GM06990 (cell line): Measurements from ENCODE around the gene C1QTNF2.

ENCODE experiments used
- DNase-seq: peaks from one replicate; pipeline ENCODE4 v3.0.0-alpha.2; 2011; ENCODE audit not compliant: insufficient read length; ENCODE audit errors: extremely low read depth
- H3K27me3 ChIP-seq: replicated peaks from 2 replicates; pipeline ENCODE4 v1.6.0; 2011; ENCODE audit warnings: low read length; ENCODE audit not compliant: control insufficient read depth, insufficient read depth
- H3K36me3 ChIP-seq: 2 replicates; pipeline ENCODE4 v1.5.1; 2011; ENCODE audit warnings: low read length; ENCODE audit not compliant: control insufficient read depth, insufficient read depth
- H3K4me3 ChIP-seq: replicated peaks from 2 replicates; pipeline ENCODE4 v1.5.1; 2011; ENCODE audit warnings: low read depth, mild to moderate bottlenecking, control low read depth, low read length
- TF ChIP-seq, protein P1 (sequence below): IDR thresholded peaks from 2 replicates; pipeline ENCODE4 v1.5.1; 2011; ENCODE audit warnings: low read length, control low read depth, mild to moderate bottlenecking, inconsistent platforms; ENCODE audit not compliant: insufficient read depth, poor library complexity, severe bottlenecking

The C1QTNF2 gene

DNA sequence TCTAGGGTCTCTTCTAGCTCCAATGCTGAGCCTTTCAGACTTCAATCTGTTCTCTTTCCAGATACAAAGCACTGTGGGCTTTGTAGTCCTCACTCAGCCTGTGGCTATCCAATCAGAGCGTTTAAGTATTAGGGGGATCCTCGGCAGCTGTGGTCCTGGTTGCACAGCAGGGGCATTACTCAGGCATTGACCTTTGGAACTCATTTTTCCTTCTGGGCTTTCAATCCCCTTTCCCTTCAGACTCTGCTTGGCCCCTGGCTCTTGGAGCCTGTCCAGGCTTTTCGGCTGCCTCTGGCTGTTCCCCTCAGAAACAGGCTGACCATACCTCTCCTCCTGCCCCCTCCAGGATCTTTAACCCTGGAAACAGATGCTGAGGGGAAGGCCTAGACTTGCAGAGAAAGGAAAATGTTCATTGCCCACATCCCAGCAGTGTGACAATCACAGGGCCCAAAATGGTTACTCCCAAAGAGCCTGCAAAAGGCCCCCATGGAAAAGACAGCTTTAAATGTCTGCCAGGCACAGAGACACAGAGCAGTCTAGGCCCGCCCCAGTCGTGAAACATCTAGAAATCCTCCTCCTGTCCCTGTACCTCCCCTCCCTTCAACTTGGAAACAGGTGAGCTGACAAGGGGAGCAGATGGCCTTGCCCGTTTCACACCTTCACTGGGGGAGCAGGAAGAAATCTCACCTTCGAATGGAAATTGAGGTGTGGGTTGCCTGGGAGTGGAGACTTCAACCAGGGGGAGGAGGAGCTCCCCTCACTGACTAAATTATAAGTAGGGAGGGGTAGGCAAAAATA lies 13.7 kb downstream of the C1QTNF2 start:
- DNase-seq, result no peak
- no peaks in the 10 kb centered on the region for H3K36me3 ChIP-seq

DNA sequence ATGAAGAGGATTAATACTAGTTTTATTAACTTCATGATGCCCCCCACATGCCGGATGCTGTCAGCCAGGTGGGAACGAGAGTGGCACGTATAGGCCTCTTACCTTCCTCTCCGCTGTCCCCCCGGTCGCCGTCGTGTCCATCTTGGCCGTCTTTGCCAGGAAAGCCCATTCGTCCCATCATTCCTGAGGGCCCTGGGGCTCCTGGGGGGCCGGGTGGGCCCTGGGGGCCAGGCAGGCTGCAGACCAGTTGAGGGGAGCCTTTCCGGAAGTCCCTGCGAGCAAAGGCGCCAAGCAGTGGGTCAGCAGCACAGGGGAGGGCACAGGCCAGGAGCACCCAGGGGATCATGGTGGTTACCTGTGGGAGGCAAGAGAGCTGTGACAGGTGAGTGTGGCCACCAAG lies 15.8 kb downstream of the C1QTNF2 start:
- TF ChIP-seq, protein P1, sequence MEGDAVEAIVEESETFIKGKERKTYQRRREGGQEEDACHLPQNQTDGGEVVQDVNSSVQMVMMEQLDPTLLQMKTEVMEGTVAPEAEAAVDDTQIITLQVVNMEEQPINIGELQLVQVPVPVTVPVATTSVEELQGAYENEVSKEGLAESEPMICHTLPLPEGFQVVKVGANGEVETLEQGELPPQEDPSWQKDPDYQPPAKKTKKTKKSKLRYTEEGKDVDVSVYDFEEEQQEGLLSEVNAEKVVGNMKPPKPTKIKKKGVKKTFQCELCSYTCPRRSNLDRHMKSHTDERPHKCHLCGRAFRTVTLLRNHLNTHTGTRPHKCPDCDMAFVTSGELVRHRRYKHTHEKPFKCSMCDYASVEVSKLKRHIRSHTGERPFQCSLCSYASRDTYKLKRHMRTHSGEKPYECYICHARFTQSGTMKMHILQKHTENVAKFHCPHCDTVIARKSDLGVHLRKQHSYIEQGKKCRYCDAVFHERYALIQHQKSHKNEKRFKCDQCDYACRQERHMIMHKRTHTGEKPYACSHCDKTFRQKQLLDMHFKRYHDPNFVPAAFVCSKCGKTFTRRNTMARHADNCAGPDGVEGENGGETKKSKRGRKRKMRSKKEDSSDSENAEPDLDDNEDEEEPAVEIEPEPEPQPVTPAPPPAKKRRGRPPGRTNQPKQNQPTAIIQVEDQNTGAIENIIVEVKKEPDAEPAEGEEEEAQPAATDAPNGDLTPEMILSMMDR, result no peak
- DNase-seq, result no peak

More for the DNA sequence above, 13.7 kb downstream of the C1QTNF2 start:
- TF ChIP-seq, protein P1, result no peak
- no peak overlapping the region for H3K4me3 ChIP-seq
- no peaks in the 10 kb centered on the region for H3K27me3 ChIP-seq

GRCh38 chr5:160353379-160353778 lies 17.0 kb downstream of the C1QTNF2 start:
- Histone ChIP-seq H3K36me3 (no peaks in the 10 kb centered on the region), H3K27me3 (no peaks in the 10 kb centered on the region), H3K4me3 (no peak overlapping the region)
- TF ChIP-seq, protein P1, result no peak
- DNase-seq, result no peak

More for the DNA sequence above, 15.8 kb downstream of the C1QTNF2 start:
- H3K4me3 ChIP-seq, result no peak overlapping the region
- H3K27me3 ChIP-seq, result no peaks in the 10 kb centered on the region
- no peaks in the 10 kb centered on the region for H3K36me3 ChIP-seq

- no peaks in the 10 kb centered on the region for H3K36me3 ChIP-seq
- H3K4me3 ChIP-seq, result no peak overlapping the region
- no peaks in the 10 kb centered on the region for H3K27me3 ChIP-seq
- TF ChIP-seq, protein P1, result no peak
- DNase-seq, result no peak
These were observed 18.1 kb downstream of the C1QTNF2 start for GRCh38 chr5:160352308-160352707.

DNA sequence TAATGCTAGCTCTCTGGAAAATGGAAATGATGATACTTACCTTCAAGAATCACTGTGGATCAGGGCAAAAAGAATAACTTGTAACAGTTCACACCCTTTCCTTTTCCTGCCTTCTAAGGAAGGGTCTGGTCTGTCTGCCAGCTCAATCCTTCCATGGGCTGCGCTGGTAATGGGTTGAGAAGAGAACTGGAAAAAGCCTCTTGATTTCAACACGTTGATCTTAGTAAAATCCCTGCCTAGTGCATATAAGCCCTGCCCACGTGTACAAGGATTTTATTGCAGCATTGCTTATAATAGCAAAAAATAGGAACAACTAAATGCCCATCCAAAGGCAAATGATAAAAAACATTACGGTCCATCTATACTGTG lies 20.5 kb downstream of the C1QTNF2 start:
- Histone ChIP-seq H3K4me3 (no peak overlapping the region), H3K27me3 (no peaks in the 10 kb centered on the region), H3K36me3 (no peaks in the 10 kb centered on the region)
- TF ChIP-seq, protein P1, result no peak
- no peak for DNase-seq
